IPS-NIHi11 (cell line): Measurements from ENCODE around the gene XPNPEP2.

Experiments used
- DNase-seq: peaks from one replicate; pipeline ENCODE4 v3.0.0; 2012; ENCODE audit warnings: mixed read lengths, low spot score

Gene XPNPEP2

DNA sequence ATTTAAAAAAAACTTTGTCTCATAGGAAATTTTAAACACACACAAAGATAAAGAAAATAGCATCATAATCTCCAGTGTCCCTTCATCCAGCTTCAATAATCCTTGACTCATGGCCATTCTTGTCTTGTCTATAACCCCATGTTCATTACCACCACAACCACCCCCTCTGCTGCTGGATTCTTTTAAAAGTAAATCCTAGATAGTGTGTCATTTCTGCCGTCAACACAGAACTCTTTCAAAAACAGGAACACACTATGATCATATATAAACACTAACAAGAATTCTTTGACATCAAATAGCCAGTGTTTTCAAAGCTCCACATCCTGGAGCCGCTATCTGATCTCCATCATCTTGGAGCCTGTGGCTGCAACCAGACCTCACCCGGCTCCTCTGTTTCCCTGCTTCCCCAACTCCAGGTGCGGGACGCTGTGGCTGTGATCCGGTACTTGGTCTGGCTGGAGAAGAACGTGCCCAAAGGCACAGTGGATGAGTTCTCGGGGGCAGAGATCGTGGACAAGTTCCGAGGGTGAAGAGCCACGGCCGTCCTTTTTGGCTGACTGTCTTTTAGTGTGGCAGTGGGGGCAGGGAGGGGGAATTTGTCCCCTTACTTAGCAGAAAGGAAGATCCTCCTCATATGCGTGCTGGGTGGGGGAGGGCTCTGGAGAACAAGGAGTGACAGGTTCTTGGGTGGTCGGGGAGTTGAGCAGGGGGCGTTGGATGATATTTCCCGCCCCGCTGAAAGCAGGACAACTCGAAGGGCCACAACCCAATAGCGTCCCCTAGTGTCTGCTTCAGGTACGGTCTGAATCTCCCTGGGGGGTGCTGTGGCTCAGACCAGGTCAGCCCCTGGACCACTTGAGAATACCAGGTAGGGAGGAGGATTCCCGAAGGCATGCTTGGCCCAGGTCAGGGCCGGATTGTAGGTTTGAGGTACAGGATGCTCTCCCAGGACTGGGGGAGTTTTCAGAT is 15.6 kb downstream of the XPNPEP2 start:
- peak; percentile 43 for DNase-seq

GRCh38 chrX:129755779-129756650 is 17.2 kb downstream of the XPNPEP2 start:
- DNase-seq = peak; percentile 40

DNA sequence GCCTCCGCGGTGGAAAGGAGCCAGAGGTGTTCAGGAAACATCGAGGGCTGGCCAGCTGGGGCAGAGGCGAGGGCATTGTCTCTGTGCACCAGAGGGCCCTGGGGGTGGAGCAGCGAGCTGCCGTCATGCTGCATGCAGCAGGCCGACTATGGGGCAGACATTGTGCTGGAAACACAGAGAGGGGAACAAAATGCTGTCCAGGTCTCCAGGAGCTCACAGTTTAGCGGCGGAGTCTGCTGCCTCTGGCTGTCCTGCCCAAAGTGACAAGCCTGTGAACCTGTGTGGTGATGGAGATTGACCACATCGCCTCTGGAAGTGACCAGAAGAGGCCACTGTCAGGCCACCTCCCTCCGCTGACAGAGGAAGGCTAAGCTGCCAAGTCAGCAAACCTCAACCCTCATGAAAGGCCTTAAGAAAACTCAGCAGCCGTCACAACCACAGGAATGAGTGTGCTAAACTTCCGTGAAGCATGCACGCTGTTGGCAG is 20.8 kb downstream of the XPNPEP2 start:
- DNase-seq = no peak

DNA sequence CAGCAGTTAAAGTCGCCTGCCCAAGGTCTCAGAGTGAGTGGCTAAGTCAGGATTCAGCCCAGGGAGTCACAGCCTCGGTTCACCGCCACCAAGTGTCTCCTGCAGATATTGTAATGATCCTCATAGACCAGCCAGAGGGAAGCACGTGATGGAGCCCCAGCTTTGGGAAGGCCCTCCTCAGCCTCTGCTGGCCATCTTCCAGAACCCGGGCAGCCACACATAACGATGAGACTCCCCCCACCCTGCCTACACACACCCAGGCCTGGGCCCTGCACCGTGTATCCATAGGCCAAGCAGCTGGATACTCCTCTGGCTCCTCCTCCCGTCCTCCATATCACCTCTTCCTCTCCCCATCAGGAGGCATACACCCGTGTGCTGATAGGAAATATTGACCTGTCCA is 21.4 kb downstream of the XPNPEP2 start:
- DNase-seq = no peak

DNA sequence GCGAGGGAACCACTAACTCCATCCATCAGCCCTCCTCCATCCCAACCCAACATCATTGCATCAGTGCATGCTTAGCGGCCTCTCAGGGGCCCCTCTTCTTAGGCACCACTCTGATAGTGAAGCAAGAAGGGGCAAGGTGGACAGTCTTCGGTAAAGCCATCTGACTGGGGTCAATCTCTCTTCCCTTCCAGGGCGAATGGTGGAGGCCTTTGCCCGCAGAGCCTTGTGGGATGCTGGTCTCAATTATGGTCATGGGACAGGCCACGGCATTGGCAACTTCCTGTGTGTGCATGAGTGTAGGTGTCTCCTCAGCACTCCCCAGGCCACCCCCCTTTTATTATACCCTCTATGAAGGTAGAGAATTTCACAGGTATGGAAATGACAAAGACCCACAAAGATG is 22.2 kb downstream of the XPNPEP2 start:
- no peak for DNase-seq

DNA sequence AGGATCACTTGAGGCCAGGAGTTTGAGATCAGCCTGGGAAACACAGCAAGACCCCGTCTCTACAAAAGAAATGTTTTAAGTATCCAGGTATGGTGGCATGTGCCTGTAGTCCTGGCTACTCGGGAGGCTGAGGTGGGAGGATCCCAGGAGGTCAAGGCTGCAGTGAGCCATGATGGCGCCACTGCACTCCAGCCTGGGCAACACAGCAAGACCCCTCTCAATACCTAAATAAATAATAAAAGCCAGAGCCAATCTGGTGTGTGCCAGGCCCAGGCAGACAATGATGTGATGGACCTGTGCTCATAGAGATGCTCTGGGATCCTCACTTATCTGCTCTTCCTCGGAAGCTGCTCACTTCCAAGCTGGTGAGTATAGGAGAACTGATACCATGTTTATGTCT is 22.8 kb downstream of the XPNPEP2 start:
- DNase-seq = no peak

DNA sequence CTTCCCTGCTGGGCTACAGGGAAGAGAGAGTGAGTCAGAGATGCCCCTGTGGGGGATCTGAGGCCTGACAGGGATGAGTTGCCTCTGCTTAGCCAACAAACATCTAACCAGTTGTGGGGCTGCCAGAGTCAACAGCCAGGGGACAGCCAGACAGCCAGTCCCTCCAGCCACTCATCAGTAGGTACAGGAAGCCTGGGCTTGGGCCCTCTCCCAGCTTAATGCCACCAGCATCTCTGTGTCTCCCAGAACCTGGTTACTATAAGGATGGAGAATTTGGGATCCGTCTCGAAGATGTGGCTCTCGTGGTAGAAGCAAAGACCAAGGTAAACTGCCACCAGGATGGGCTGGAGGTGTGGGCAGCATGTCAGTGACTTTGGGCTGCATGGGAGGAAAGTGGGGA is 23.7 kb downstream of the XPNPEP2 start:
- DNase-seq = no peak

- no peak for DNase-seq
Measured at GRCh38 chrX:129763666-129764065, 24.9 kb downstream of the XPNPEP2 start.

GRCh38 chrX:129768186-129768585 is 29.4 kb downstream of the XPNPEP2 start:
- no peak for DNase-seq

GRCh38 chrX:129768586-129769466 is 30.0 kb downstream of the XPNPEP2 start:
- DNase-seq = no peak

DNA sequence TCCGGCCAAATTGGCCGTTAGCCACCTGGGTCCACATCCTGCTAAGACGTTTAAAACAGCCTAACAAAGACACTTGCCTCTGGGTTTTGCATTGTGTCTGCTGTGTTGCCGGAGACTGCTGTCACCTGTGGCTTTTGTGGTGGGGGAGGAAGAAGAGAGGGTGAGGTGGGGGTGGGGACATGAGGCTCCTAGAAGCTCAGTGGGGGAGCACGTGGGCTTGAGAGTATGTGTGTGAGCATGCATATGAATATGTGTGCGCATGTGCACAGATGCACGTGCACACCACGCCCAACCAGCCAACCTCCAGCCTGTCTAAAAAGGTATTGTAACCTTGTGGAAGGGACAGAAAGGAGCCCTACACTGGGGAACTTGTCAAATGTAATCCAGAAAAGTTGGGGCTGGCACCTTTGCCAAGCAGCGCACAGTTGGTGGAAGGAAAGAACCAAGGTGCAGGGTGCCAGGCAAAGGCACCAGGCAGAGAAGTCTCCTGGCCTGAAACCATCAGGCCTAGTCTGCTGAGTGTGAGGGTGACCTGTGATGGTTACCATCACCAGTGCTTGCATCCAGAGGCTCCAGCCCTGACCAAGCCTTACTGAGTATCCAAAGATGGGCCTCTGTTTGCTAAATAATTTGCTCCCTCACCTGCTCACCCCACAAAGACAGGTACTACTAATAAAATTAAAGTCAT is 30.8 kb downstream of the XPNPEP2 start:
- no peak for DNase-seq

DNA sequence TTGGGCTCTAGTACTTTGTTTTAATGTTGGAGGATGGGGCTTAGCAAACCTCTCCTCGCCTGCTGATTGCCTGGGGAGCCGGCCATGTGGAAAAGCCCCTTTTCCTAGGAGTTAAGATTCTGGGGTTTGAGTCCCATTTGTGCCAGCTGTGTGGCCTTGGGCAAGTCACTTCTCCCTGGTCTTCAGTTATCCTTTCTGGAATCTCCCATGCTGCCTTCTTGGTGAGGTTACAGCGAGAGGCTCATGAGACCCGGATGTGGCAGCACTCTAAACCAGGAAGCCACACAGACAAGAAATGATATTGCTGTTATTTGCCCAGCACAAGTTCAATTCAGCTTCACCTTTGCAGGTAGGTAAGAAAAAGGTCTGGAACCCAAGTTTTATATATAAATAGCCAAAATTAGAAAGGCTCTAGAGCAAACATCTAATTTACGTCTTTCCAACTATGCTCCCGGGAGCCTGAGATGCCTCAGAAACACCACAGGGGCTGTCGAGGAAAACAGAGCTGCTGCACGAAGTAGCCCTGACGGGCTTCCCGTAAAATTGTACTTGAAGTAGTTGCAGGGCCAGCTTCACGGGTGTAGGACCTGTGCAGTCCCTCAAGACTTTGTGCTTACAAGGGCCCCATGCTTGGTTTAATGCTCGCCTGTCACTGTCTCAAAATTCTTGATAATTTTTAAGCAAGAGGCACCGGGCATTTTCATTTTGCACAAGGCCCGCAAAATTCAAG is 32.7 kb downstream of the XPNPEP2 start:
- DNase-seq = no peak

DNA sequence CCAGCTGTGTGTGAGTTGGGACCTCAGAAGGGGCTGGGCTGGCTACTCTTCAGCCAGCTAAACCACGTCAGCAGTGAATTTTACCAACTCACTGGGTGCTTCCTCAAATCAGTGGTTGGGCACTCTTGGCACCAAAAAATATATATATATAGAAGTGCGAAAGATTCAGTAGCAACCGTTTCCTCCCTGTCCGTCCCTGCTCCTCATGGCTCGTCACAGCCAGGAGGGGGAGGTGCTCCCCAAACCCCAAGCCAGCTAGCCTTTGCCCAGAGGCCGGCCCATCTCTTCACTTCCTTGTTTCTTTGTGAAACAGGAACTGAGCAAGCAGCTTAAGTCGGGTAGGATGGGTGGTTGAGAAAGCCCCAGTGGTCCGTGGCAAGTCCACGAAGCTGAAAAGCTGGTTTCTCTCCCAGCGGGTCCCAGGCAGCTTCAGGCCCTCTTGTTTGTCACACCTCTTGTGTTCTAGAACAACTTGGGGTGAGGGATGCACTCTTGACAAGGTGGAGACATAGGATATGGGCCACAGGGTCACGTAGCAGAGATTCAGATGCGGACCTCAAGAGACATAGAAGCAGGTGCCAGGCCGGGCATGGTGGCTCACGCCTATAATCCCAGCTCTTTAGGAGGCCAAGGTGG is 34.1 kb downstream of the XPNPEP2 start:
- DNase-seq = no peak

DNA sequence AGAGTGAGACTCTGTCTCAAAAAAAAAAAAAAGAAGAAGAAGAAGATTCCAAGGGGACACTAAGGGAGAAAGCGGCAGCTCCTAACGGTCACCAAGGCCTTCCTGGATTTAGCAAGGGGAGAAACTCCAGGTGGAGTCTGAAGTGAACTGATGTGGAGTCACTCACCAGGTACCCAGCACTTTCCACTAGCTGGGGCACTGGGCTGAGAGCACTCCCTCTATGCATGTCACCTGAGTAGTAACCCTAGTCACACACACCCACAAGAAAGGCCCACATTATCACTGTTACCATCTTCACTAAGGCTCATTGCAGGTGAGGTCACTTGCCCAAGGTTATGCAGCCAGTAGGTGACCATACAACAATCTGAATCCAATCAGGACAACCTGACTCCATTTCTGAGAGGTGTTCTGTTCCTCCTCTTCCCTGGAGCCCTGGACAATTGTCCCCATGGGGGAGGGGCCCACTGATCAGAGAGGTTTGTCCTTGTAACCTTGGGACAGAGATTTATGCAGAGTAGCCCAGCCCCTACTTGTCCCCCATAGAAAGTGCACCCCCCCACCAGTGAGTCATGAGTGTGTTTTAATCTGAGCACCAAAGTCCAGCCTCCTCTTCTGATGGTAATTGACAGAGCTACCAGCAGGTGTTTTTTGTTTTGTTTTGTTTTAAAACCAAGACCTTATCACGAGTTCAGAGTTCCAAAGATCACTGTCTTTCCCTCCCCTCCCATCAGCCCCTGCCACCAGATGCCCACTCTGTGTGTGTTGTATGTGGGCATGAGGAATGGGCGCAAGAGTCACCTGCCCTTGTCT is 35.1 kb downstream of the XPNPEP2 start:
- DNase-seq = no peak

DNA sequence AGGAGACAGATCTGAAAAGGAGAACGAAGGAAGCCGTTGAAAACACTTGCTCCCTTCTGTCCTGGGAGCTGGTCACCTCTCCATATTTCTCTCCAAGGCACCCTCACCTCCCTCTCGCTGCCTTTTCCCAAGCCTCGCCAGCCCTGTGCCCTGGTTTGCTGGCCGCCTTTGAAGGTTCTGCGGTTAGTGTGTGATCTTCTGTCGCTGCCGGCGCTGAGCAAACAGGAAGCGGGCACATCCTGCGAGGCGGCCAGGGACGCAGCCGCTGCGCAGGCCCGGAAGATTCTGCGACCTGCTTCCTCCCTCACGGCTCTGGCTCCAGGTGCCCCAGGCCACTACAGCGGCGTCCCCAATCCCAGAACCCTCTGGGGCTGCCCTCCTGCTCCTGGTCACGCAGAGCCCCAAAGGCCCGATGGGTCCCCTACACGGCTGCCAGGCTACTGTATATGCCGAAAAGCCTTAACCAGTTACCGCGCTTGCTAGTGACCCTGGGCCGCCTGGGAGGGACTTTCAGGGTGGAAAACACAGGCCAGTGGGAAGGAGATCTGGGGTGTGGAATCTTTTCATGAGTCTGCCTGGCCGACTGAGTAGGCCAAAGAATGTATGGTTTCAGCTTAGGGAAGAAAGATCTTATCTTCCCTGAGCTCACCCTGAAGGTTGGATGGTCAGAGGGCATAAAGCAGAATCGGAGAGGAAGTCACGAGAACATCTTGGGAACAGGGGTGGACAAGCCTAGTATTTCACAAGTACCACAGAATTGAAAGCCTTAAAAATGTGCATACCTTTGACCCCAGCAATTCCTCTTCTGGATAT is 38.6 kb downstream of the XPNPEP2 start:
- no peak for DNase-seq

GRCh38 chrX:129779086-129779672 is 40.4 kb downstream of the XPNPEP2 start:
- no peak for DNase-seq

DNA sequence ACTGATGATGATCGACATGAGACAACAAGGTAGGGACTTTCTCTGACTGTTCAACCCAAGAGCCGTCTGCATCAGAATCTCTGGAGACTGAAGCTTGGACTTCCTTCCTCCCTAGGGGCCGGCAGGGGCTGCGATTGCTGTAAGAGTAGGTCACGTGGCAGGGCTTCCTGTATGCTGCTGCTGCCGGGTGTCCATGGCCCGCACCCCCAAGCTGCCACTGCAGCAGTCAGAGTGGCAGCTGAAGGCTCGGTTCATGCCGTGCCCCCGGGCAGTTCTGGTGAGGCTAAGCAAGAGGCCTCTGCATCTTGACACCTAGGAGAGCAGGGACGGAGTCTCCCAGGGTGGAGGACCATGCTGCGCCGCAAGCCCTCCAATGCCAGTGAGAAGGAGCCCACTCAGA is 41.0 kb downstream of the XPNPEP2 start, which contains the start of gene SASH3:
Gene SASH3 (plus strand): TSS at position 203 of the 400 bp plus-strand sequence. CDS start 149 bp downstream, at position 352.
- DNase-seq = no peak
